HCT116 (cell line): ENCODE measurements around the gene WDR48. TPM values are rescaled to one million over a fixed set of nuclear protein-coding genes. Genes with fewer than 3 reads are reported as not detected.

Experiments used
- ATAC-seq: fragments of 200-7000 bp; cut with Tn5 transposase; 2 replicates; pipeline ENCODE4 v1.9.1; 2020; ENCODE audit warnings: mild to moderate bottlenecking, moderate library complexity
- BruUV-seq: library from RNA; stranded (reverse); fragments of 400-500 nt; replicated peaks from 2 replicates; lab custom pipeline; 2021; lab: Mats Ljungman, UMichigan
- CTCF ChIA-PET: fragments of 300-600 bp; sonication (Branson Sonifier 250); formaldehyde crosslinking; loops from one replicate; lab custom pipeline; 2021; ENCODE audit warnings: antibody characterized with exemption; lab: Charles Lee
- POLR2A ChIA-PET: fragments of 300-600, 350-600 bp; sonication (Branson Sonifier 250); formaldehyde crosslinking; loops from one replicate; lab custom pipeline; 2021; ENCODE audit warnings: antibody characterized with exemption; lab: Charles Lee
- RAD21 ChIA-PET, 2 experiments: fragments of 300-600 bp; sonication (Branson Sonifier 250); formaldehyde crosslinking; loops; one replicate each; lab custom pipeline; 2023; ENCODE audit warnings: low total read pairs in 2 of 2; ENCODE audit not compliant: uncharacterized antibody in 2 of 2, unreplicated experiment in 2 of 2, low non-redundant PET in 1 of 2; lab: Charles Lee
- DNase-seq: peaks from one replicate; pipeline ENCODE4 v3.0.0-alpha.2; 2010; ENCODE audit warnings: low read depth, low spot score
- H2AFZ ChIP-seq: fragments of 200-600 bp; shearing (Covaris generic), sonication (generic); 2 replicates; pipeline ENCODE4 v1.6.1; 2017; ENCODE audit warnings: low read depth, mixed run types, mixed read lengths, antibody characterized with exemption, low read length; ENCODE audit not compliant: poor library complexity, severe bottlenecking
- H3K27ac ChIP-seq: 2 replicates; pipeline ENCODE4 v1.5.1; 2012; ENCODE audit warnings: low read depth, low read length
- H3K27me3 ChIP-seq: fragments of 200-600 bp; sonication (generic); 2 replicates; pipeline ENCODE4 v1.6.1; 2016; ENCODE audit warnings: mixed run types, low read length, mixed read lengths; ENCODE audit not compliant: insufficient read depth
- H3K36me3 ChIP-seq, 2 experiments: fragments of 200-500 bp in 1 of 2; fragments of 200-600 bp in 1 of 2; sonication (Bioruptor generic) in 1 of 2; sonication (generic) in 1 of 2; 2 replicates each; pipeline versions ENCODE4 v1.5.1 to v1.6.1; 2014 to 2016; ENCODE audit warnings: low read length in 2 of 2, inconsistent platforms in 1 of 2, mixed read lengths in 1 of 2, mixed run types in 1 of 2; ENCODE audit not compliant: insufficient read depth in 2 of 2, control insufficient read depth in 1 of 2
- H3K4me1 ChIP-seq, 2 experiments: fragments of 200-600 bp in 1 of 2; sonication (generic) in 1 of 2; 2 replicates each; pipeline versions ENCODE4 v1.5.1 to v1.6.1; 2012 to 2017; ENCODE audit warnings: low read length in 2 of 2, inconsistent platforms in 1 of 2, mild to moderate bottlenecking in 1 of 2, mixed read lengths in 1 of 2, mixed run types in 1 of 2, moderate library complexity in 1 of 2; ENCODE audit not compliant: insufficient read depth in 2 of 2, control insufficient read depth in 1 of 2
- H3K4me2 ChIP-seq: fragments of 200-600 bp; sonication (generic); 2 replicates; pipeline ENCODE4 v1.6.1; 2017; ENCODE audit warnings: mixed run types, low read length, mixed read lengths
- H3K4me3 ChIP-seq, 2 experiments: fragments of 200-600 bp in 1 of 2; sonication (generic) in 1 of 2; replicated peaks in 1 of 2; 2 replicates each; pipeline ENCODE4 v1.5.1; 2011 to 2016; ENCODE audit warnings: low read length in 2 of 2, control low read depth in 1 of 2, low read depth in 1 of 2, mild to moderate bottlenecking in 1 of 2, mixed read lengths in 1 of 2, mixed run types in 1 of 2
- H3K79me2 ChIP-seq: fragments of 200-600 bp; sonication (generic); 2 replicates; pipeline ENCODE4 v1.6.1; 2017; ENCODE audit warnings: mild to moderate bottlenecking, mixed run types, low read length, moderate library complexity, mixed read lengths; ENCODE audit not compliant: insufficient read depth
- H3K9ac ChIP-seq: fragments of 200-600 bp; sonication (generic); 2 replicates; pipeline ENCODE4 v1.6.1; 2016; ENCODE audit warnings: low read length, mixed read lengths
- H3K9me2 ChIP-seq: fragments of 200-600 bp; sonication (generic), shearing (Covaris generic); 2 replicates; pipeline ENCODE4 v1.6.1; 2017; ENCODE audit warnings: mixed run types, mild to moderate bottlenecking, moderate library complexity; ENCODE audit not compliant: insufficient read depth
- H3K9me3 ChIP-seq, 2 experiments: fragments of 200-500 bp in 1 of 2; fragments of 200-600 bp in 1 of 2; sonication (Bioruptor generic) in 1 of 2; sonication (generic) in 1 of 2; 2 replicates each; pipeline ENCODE4 v1.6.1; 2014 to 2017; ENCODE audit warnings: low read length in 2 of 2, mixed read lengths in 2 of 2, inconsistent platforms in 1 of 2, low read depth in 1 of 2, mild to moderate bottlenecking in 1 of 2, mixed run types in 1 of 2, moderate library complexity in 1 of 2; ENCODE audit not compliant: control insufficient read depth in 1 of 2, insufficient read depth in 1 of 2
- H4K20me1 ChIP-seq: fragments of 200-600 bp; sonication (generic), shearing (Covaris generic); 2 replicates; pipeline ENCODE4 v1.6.1; 2017; ENCODE audit warnings: mixed run types, mild to moderate bottlenecking, moderate library complexity; ENCODE audit not compliant: insufficient read depth
- CEBPB ChIP-seq: IDR thresholded peaks from 2 replicates; pipeline ENCODE4 v1.6.1; 2012; ENCODE audit warnings: low read depth
- FOSL1 ChIP-seq: IDR thresholded peaks from 2 replicates; pipeline ENCODE4 v1.6.1; 2012; ENCODE audit warnings: low read depth
- JUND ChIP-seq: IDR thresholded peaks from 2 replicates; pipeline ENCODE4 v1.6.1; 2012
- POLR2A ChIP-seq: IDR thresholded peaks from 2 replicates; pipeline ENCODE4 v1.7.0; 2011; ENCODE audit warnings: borderline replicate concordance; ENCODE audit not compliant: insufficient read depth, insufficient read length; ENCODE audit errors: extremely low read depth
- RAD21 ChIP-seq: IDR thresholded peaks from 2 replicates; pipeline ENCODE4 v1.6.1; 2012; ENCODE audit warnings: low read depth, mild to moderate bottlenecking
- YY1 ChIP-seq: IDR thresholded peaks from 2 replicates; pipeline ENCODE4 v1.6.1; 2011; ENCODE audit warnings: low read length, low read depth, moderate library complexity, mild to moderate bottlenecking; ENCODE audit not compliant: insufficient replicate concordance; ENCODE audit errors: extremely low read depth
- ZNF274 ChIP-seq: fragments of 200-500 bp; sonication (Bioruptor generic); IDR thresholded peaks from 2 replicates; pipeline ENCODE4 v1.6.1; 2014; ENCODE audit warnings: mild to moderate bottlenecking, low read depth, low read length, inconsistent platforms
- intact Hi-C: fragments of 100-400 bp; cut with micrococcal nuclease; formaldehyde crosslinking; loops from 2 replicates; pipeline ENCODE4 v1.10.0; 2022
- total RNA-seq: library from RNA; stranded (reverse); gene quantifications from one replicate; pipeline ENCODE4 v1.2.1, GENCODE V29; 2021; ENCODE audit not compliant: unreplicated experiment
- TF ChIP-seq, protein P1 (sequence below): IDR thresholded peaks from 2 replicates; pipeline ENCODE4 v1.6.1; 2012; ENCODE audit warnings: low read depth
- TF ChIP-seq, protein P2 (sequence below): IDR thresholded peaks from 2 replicates; pipeline ENCODE4 v1.6.1; 2012

WDR48 gene
- total RNA-seq, 1 experiment from 2014 or later, result 35.6 TPM

DNA sequence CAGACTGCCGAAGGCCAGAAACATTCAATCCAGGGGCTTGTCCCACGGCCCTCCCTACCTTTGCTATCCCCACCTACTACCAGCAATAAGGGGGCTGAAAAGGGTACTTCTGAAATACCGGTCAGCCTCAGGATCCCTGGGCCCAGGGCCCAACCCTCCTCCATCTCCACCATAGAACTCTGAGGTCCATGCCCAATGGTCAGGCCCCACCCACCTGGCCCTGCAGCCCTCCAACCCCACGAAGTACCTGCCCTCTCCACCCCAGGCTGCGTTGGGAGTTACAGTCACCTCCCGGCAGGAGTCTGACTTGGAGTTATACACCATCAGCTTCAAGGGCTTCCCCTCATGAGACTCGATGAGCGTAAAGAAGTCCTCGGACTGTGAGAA is 48.7 kb downstream of the WDR48 start:
- no peaks in the 10 kb centered on the region for H4K20me1 ChIP-seq
- H2AFZ ChIP-seq, result no peak overlapping the region
- H3K79me2 ChIP-seq, result peaks cover 5% of the 10 kb centered on the region; the same call in 1 of the 2 replicates
- H3K9ac ChIP-seq, result no peak overlapping the region
- ATAC-seq (no peak), DNase-seq (no peak)
- H3K4me2 ChIP-seq, result no peak overlapping the region
- no TSS peak for BruUV-seq
- no peaks in the 10 kb centered on the region for H3K9me2 ChIP-seq
- H3K9me3 ChIP-seq, result no peaks in the 10 kb centered on the region
- TF ChIP-seq ZNF274, result no peak
- TF ChIP-seq, protein P1, sequence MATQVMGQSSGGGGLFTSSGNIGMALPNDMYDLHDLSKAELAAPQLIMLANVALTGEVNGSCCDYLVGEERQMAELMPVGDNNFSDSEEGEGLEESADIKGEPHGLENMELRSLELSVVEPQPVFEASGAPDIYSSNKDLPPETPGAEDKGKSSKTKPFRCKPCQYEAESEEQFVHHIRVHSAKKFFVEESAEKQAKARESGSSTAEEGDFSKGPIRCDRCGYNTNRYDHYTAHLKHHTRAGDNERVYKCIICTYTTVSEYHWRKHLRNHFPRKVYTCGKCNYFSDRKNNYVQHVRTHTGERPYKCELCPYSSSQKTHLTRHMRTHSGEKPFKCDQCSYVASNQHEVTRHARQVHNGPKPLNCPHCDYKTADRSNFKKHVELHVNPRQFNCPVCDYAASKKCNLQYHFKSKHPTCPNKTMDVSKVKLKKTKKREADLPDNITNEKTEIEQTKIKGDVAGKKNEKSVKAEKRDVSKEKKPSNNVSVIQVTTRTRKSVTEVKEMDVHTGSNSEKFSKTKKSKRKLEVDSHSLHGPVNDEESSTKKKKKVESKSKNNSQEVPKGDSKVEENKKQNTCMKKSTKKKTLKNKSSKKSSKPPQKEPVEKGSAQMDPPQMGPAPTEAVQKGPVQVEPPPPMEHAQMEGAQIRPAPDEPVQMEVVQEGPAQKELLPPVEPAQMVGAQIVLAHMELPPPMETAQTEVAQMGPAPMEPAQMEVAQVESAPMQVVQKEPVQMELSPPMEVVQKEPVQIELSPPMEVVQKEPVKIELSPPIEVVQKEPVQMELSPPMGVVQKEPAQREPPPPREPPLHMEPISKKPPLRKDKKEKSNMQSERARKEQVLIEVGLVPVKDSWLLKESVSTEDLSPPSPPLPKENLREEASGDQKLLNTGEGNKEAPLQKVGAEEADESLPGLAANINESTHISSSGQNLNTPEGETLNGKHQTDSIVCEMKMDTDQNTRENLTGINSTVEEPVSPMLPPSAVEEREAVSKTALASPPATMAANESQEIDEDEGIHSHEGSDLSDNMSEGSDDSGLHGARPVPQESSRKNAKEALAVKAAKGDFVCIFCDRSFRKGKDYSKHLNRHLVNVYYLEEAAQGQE, result no peak
- TF ChIP-seq YY1, result no peak
- no peak for TF ChIP-seq FOSL1
- no peak for TF ChIP-seq JUND
- TF ChIP-seq, protein P2, sequence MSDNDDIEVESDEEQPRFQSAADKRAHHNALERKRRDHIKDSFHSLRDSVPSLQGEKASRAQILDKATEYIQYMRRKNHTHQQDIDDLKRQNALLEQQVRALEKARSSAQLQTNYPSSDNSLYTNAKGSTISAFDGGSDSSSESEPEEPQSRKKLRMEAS, result no peak
- TF ChIP-seq CEBPB, result no peak
- TF ChIP-seq RAD21, result no peak
- no peak for TF ChIP-seq POLR2A
- no peak overlapping the region for H3K27ac ChIP-seq
- H3K4me3 ChIP-seq, result no peak overlapping the region
- peaks cover 6 to 18% of the 10 kb centered on the region in 2 experiments; a peak in 3 of 4 replicates for H3K36me3 ChIP-seq
- CTCF ChIA-PET, result interaction anchor here (1.0 kb wide), 2 partner anchors 12 to 188 kb away, joined by 3 to 23 read pairs; no protein-coding TSS in a partner anchor
- RAD21 ChIA-PET, result no interaction called here
- intact Hi-C loops, result loop anchor here (2.0 to 5.0 kb wide), 2 partner anchors 82 to 278 kb away; no protein-coding TSS in a partner anchor
- H3K4me1 ChIP-seq, result peaks cover 2 to 3% of the 10 kb centered on the region in 2 experiments; a peak in 2 of 4 replicates
- POLR2A ChIA-PET, result no interaction called here
- H3K27me3 ChIP-seq, result no peaks in the 10 kb centered on the region
